22Rv1 (cell line): ENCODE measurements around the gene B3GLCT.

Experiments used
- ZFX ChIP-seq: fragments of 450-650 bp; IDR thresholded peaks from 2 replicates; pipeline ENCODE4 v1.6.1; 2017; ENCODE audit warnings: antibody characterized with exemption, borderline replicate concordance
- TF ChIP-seq, protein P1 (sequence below): fragments of 450-650 bp; IDR thresholded peaks from 2 replicates; pipeline ENCODE4 v1.5.1; 2017; ENCODE audit warnings: mild to moderate bottlenecking

DNA sequence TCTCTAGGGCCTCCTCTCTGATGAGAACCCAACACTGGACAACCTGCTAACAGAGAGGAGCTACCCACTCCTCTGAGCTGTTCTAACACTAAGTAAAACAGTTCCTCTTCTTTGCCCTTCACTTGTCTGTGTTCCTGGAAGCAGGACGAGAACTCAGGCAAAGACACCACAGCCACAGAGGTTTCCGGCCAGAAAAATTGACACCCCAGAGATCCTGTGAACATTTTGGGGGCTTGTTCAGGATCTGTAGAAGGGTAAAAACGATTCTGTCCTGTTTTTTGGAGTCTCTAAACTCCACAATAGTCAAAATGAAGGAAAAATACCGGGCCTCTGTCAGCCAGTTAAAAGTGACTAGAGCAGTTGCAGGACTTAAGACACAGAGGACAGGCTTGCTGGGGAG is 165.9 kb downstream of the B3GLCT start:
- TF ChIP-seq, protein P1, sequence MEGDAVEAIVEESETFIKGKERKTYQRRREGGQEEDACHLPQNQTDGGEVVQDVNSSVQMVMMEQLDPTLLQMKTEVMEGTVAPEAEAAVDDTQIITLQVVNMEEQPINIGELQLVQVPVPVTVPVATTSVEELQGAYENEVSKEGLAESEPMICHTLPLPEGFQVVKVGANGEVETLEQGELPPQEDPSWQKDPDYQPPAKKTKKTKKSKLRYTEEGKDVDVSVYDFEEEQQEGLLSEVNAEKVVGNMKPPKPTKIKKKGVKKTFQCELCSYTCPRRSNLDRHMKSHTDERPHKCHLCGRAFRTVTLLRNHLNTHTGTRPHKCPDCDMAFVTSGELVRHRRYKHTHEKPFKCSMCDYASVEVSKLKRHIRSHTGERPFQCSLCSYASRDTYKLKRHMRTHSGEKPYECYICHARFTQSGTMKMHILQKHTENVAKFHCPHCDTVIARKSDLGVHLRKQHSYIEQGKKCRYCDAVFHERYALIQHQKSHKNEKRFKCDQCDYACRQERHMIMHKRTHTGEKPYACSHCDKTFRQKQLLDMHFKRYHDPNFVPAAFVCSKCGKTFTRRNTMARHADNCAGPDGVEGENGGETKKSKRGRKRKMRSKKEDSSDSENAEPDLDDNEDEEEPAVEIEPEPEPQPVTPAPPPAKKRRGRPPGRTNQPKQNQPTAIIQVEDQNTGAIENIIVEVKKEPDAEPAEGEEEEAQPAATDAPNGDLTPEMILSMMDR: no peak
- no peak for TF ChIP-seq ZFX
